OCI-LY1 (cell line): ENCODE data around the gene CTSO.

ENCODE experiments used
- H2AFZ ChIP-seq: fragments of 200-600 bp; sonication (generic), shearing (Covaris generic); 2 replicates; pipeline ENCODE4 v1.6.0; 2014; ENCODE audit warnings: antibody characterized with exemption, mild to moderate bottlenecking, low read length
- H3F3A ChIP-seq: fragments of 200-600 bp; sonication (generic), shearing (Covaris generic); 2 replicates; pipeline ENCODE4 v1.6.0; 2014; ENCODE audit warnings: mild to moderate bottlenecking, antibody characterized with exemption, low read length, moderate library complexity; ENCODE audit not compliant: insufficient read depth
- H3K27ac ChIP-seq: fragments of 200-600 bp; sonication (generic); 2 replicates; pipeline ENCODE4 v1.5.1; 2014; ENCODE audit warnings: low read length, mixed run types, mild to moderate bottlenecking, low read depth; ENCODE audit not compliant: poor library complexity, severe bottlenecking
- H3K27me3 ChIP-seq: fragments of 200-600 bp; sonication (generic); 2 replicates; pipeline ENCODE4 v1.6.0; 2014; ENCODE audit warnings: antibody characterized with exemption, mild to moderate bottlenecking, low read length, moderate library complexity; ENCODE audit not compliant: insufficient read depth
- H3K36me3 ChIP-seq: fragments of 200-600 bp; sonication (generic); 2 replicates; pipeline ENCODE4 v1.6.1; 2014; ENCODE audit warnings: mild to moderate bottlenecking, antibody characterized with exemption, low read length, moderate library complexity, mixed read lengths; ENCODE audit not compliant: insufficient read depth
- H3K4me1 ChIP-seq: fragments of 200-600 bp; sonication (generic); 2 replicates; pipeline ENCODE4 v1.5.1; 2014; ENCODE audit warnings: mild to moderate bottlenecking, low read length, moderate library complexity; ENCODE audit not compliant: insufficient read depth, severe bottlenecking
- H3K4me2 ChIP-seq: fragments of 200-600 bp; sonication (generic), shearing (Covaris generic); 2 replicates; pipeline ENCODE4 v1.6.1; 2014; ENCODE audit warnings: low read length
- H3K4me3 ChIP-seq: fragments of 200-600 bp; sonication (generic); 2 replicates; pipeline ENCODE4 v1.5.1; 2014; ENCODE audit warnings: low read length, low read depth, mild to moderate bottlenecking, mixed read lengths; ENCODE audit not compliant: poor library complexity, severe bottlenecking
- H3K79me2 ChIP-seq: fragments of 200-600 bp; shearing (Covaris generic); 2 replicates; pipeline ENCODE4 v1.6.1; 2016; ENCODE audit warnings: mixed run types, low read length, mixed read lengths; ENCODE audit not compliant: insufficient read depth
- H3K9ac ChIP-seq: fragments of 200-600 bp; sonication (generic), shearing (Covaris generic); 2 replicates; pipeline ENCODE4 v1.6.1; 2014; ENCODE audit warnings: mild to moderate bottlenecking, low read length, mixed read lengths
- H3K9me2 ChIP-seq: fragments of 200-600 bp; sonication (generic), shearing (Covaris generic); 2 replicates; pipeline ENCODE4 v1.6.1; 2014; ENCODE audit warnings: low read depth, mild to moderate bottlenecking, low read length, mixed read lengths
- H3K9me3 ChIP-seq: fragments of 200-600 bp; shearing (Covaris generic); 2 replicates; pipeline ENCODE4 v1.6.1; 2014; ENCODE audit warnings: low read length, mixed read lengths
- H4K20me1 ChIP-seq: fragments of 200-600 bp; sonication (generic), shearing (Covaris generic); 2 replicates; pipeline ENCODE4 v1.6.0; 2016; ENCODE audit warnings: mild to moderate bottlenecking, low read length; ENCODE audit not compliant: insufficient read depth
- CTCF ChIP-seq: fragments of 200-600 bp; sonication (generic), shearing (Covaris generic); IDR thresholded peaks from 2 replicates; pipeline ENCODE4 v1.5.1; 2017; ENCODE audit warnings: mild to moderate bottlenecking, antibody characterized with exemption, low read length, moderate library complexity, mixed read lengths
- EZH2 ChIP-seq: fragments of 200-600 bp; sonication (generic), shearing (Covaris generic); IDR thresholded peaks from 2 replicates; pipeline ENCODE4 v1.8.0; 2017; ENCODE audit warnings: borderline replicate concordance, mixed run types, mild to moderate bottlenecking, antibody characterized with exemption, low read length, moderate library complexity, mixed read lengths

The CTSO gene

GRCh38 chr4:155877971-155878370, 75.7 kb downstream of the CTSO start:
- H3K27me3 ChIP-seq, result no peaks in the 10 kb centered on the region
- H3K9me3 ChIP-seq, result no peaks in the 10 kb centered on the region
- no peaks in the 10 kb centered on the region for H3K79me2 ChIP-seq
- no peaks in the 10 kb centered on the region for H4K20me1 ChIP-seq
- H3K4me2 ChIP-seq, result no peak overlapping the region
- no peak overlapping the region for H2AFZ ChIP-seq
- no peak overlapping the region for H3K4me3 ChIP-seq
- no peaks in the 10 kb centered on the region for H3F3A ChIP-seq
- H3K36me3 ChIP-seq, result no peaks in the 10 kb centered on the region
- no peak for TF ChIP-seq CTCF
- no peaks in the 10 kb centered on the region for H3K4me1 ChIP-seq
- no peak overlapping the region for H3K9ac ChIP-seq
- H3K27ac ChIP-seq, result no peak overlapping the region
- H3K9me2 ChIP-seq, result no peaks in the 10 kb centered on the region

GRCh38 chr4:155875878-155876277, 77.8 kb downstream of the CTSO start:
- Histone ChIP-seq H3K27me3 (no peaks in the 10 kb centered on the region), H3K27ac (no peak overlapping the region), H3K9ac (no peak overlapping the region), H3K9me3 (no peaks in the 10 kb centered on the region), H3K4me2 (no peak overlapping the region), H3K4me1 (no peaks in the 10 kb centered on the region), H3K4me3 (no peak overlapping the region), H3K36me3 (no peaks in the 10 kb centered on the region), H2AFZ (no peak overlapping the region), H3K79me2 (no peaks in the 10 kb centered on the region), H3K9me2 (no peaks in the 10 kb centered on the region), H4K20me1 (no peaks in the 10 kb centered on the region), H3F3A (no peaks in the 10 kb centered on the region)
- TF ChIP-seq CTCF (no peak), EZH2 (no peak)
